ENCODE results near the gene CDK14. TPM values are rescaled to one million over a fixed set of nuclear protein-coding genes. Genes with fewer than 3 reads are reported as not detected.
A peak's percentile ranks its signal among the peaks of the same experiment; 100 is the strongest.

CDK14 gene
- total RNA-seq, 1 donor from 2014 or later: 1.6 TPM

GRCh38 chr7:91043924-91044645 is 448.0 kb downstream of the CDK14 start:
- no peak for DNase-seq (ENCODE audit: low read depth in 2 of 2)

- DNase-seq (ENCODE audit: low read depth in 2 of 2): no peak
Measured at GRCh38 chr7:91045606-91046005, 449.5 kb downstream of the CDK14 start.

GRCh38 chr7:91046322-91047089 is 450.4 kb downstream of the CDK14 start:
- DNase-seq (ENCODE audit: low read depth in 2 of 2): peak; percentile 13 to 34

GRCh38 chr7:91047636-91048035 is 451.5 kb downstream of the CDK14 start:
- peak in 1 of 2 donors; percentile 44 for DNase-seq (ENCODE audit: low read depth in 2 of 2)

- peak in 1 of 2 donors; percentile 5 for DNase-seq (ENCODE audit: low read depth in 2 of 2)
Measured at GRCh38 chr7:91050677-91051076, 454.6 kb downstream of the CDK14 start.

GRCh38 chr7:91051966-91052365 is 455.8 kb downstream of the CDK14 start:
- no peak for DNase-seq (ENCODE audit: low read depth in 2 of 2)

- DNase-seq (ENCODE audit: low read depth in 2 of 2): no peak
Measured at GRCh38 chr7:91054374-91054773, 458.3 kb downstream of the CDK14 start.

GRCh38 chr7:91055219-91055618 is 459.1 kb downstream of the CDK14 start:
- no peak for DNase-seq (ENCODE audit: low read depth in 2 of 2)

- no peak for DNase-seq (ENCODE audit: low read depth in 2 of 2)
Measured at GRCh38 chr7:91062713-91063112, 466.6 kb downstream of the CDK14 start.

GRCh38 chr7:91064052-91064451 is 467.9 kb downstream of the CDK14 start:
- DNase-seq (ENCODE audit: low read depth in 2 of 2): no peak

- no peak for DNase-seq (ENCODE audit: low read depth in 2 of 2)
Measured at GRCh38 chr7:91064938-91065337, 468.8 kb downstream of the CDK14 start.

- no peak for DNase-seq (ENCODE audit: low read depth in 2 of 2)
Measured at GRCh38 chr7:91066627-91067026, 470.5 kb downstream of the CDK14 start.

- no peak for DNase-seq (ENCODE audit: low read depth in 2 of 2)
Measured at GRCh38 chr7:91067242-91067641, 471.1 kb downstream of the CDK14 start.

- no peak for DNase-seq (ENCODE audit: low read depth in 2 of 2)
Measured at GRCh38 chr7:91068136-91068795, 472.1 kb downstream of the CDK14 start.

- no peak for DNase-seq (ENCODE audit: low read depth in 2 of 2)
Measured at GRCh38 chr7:91069146-91069545, 473.0 kb downstream of the CDK14 start.

- DNase-seq (ENCODE audit: low read depth in 2 of 2): no peak
Measured at GRCh38 chr7:91079487-91079886, 483.4 kb downstream of the CDK14 start.

GRCh38 chr7:91080351-91080750 is 484.2 kb downstream of the CDK14 start:
- no peak for DNase-seq (ENCODE audit: low read depth in 2 of 2)

GRCh38 chr7:91082038-91082437 is 485.9 kb downstream of the CDK14 start:
- DNase-seq (ENCODE audit: low read depth in 2 of 2): no peak

GRCh38 chr7:91082852-91083495 is 486.9 kb downstream of the CDK14 start:
- peak; percentile 57 to 62 for DNase-seq (ENCODE audit: low read depth in 2 of 2)

GRCh38 chr7:91083855-91084644 is 487.9 kb downstream of the CDK14 start:
- peak; percentile 22 to 69 for DNase-seq (ENCODE audit: low read depth in 2 of 2)

- no peak for DNase-seq (ENCODE audit: low read depth in 2 of 2)
Measured at GRCh38 chr7:91085175-91085574, 489.1 kb downstream of the CDK14 start.

Measured in lung microvascular endothelial cell (primary cell).